Measurements from ENCODE around the gene POR.
"Not testable (repeated sequence)": the region's sequence is repeated elsewhere in the genome, so short reads cannot be mapped to it uniquely, and the experiment has no call there.

Gene POR

GRCh38 chr7:75993689-75994387 lies 78.9 kb downstream of the POR start:
- DNase-seq, result peak; percentile 13

GRCh38 chr7:75994388-75995051 lies 79.6 kb downstream of the POR start, which contains the start of gene TMEM120A:
TSS of gene TMEM120A (minus strand) at chr7:75994595. CDS start at chr7:75994570, 25 bp downstream.
- peak; percentile 85 for DNase-seq

GRCh38 chr7:75995052-75995471 lies 80.1 kb downstream of the POR start:
- DNase-seq, result no peak

GRCh38 chr7:75995996-75996395 lies 81.0 kb downstream of the POR start:
- DNase-seq, result no peak

- DNase-seq, result no peak
Observed at GRCh38 chr7:75996476-75996875, 81.5 kb downstream of the POR start.

- no peak for DNase-seq
Observed at GRCh38 chr7:75998038-75998437, 83.1 kb downstream of the POR start.

- DNase-seq, result no peak
Observed at GRCh38 chr7:76000566-76000965, 85.6 kb downstream of the POR start.

GRCh38 chr7:76002139-76002538 lies 87.2 kb downstream of the POR start:
- no peak for DNase-seq

- DNase-seq, result no peak
Observed at GRCh38 chr7:76002822-76003221, 87.9 kb downstream of the POR start.

GRCh38 chr7:76003351-76003750 lies 88.4 kb downstream of the POR start:
- DNase-seq, result no peak

- not testable (repeated sequence) for DNase-seq
Observed at GRCh38 chr7:76005004-76005403, 90.0 kb downstream of the POR start.

- DNase-seq, result no peak
Observed at GRCh38 chr7:76008156-76008687, 93.3 kb downstream of the POR start.

GRCh38 chr7:76009672-76010600 lies 95.0 kb downstream of the POR start:
- DNase-seq, result no peak

- no peak for DNase-seq
Observed at GRCh38 chr7:76011442-76011861, 96.5 kb downstream of the POR start.

- DNase-seq, result no peak
Observed at GRCh38 chr7:76016191-76016947, 101.4 kb downstream of the POR start.

- DNase-seq, result not testable (repeated sequence)
Observed at GRCh38 chr7:76018520-76018919, 103.6 kb downstream of the POR start.

- DNase-seq, result no peak
Observed at GRCh38 chr7:76020031-76020714, 105.2 kb downstream of the POR start.

- no peak for DNase-seq
Observed at GRCh38 chr7:76022026-76022780, 107.2 kb downstream of the POR start.

GRCh38 chr7:76023002-76023401 lies 108.0 kb downstream of the POR start:
- DNase-seq, result no peak

GRCh38 chr7:76029682-76030081 lies 114.7 kb downstream of the POR start:
- DNase-seq, result not testable (repeated sequence)

- DNase-seq, result no peak
Observed at GRCh38 chr7:76031964-76032363, 117.0 kb downstream of the POR start.
